Osteocyte (in vitro differentiated cells): Measurements from ENCODE around the gene TRIM66. TPM values are rescaled to one million over a fixed set of nuclear protein-coding genes. Genes with fewer than 3 reads are reported as not detected.
A peak's percentile ranks its signal among the peaks of the same experiment; 100 is the strongest.

Experiments used
- DNase-seq: peaks from one replicate; pipeline ENCODE4 v3.0.0; 2021; ENCODE audit warnings: mixed read lengths; ENCODE audit not compliant: unreplicated experiment; ENCODE audit errors: extremely low spot score
- H3K27ac Mint-ChIP-seq: one replicate; pipeline ENCODE4 v1.8.0; 2021; ENCODE audit warnings: mild to moderate bottlenecking, mixed read lengths; ENCODE audit not compliant: unreplicated experiment
- H3K27me3 Mint-ChIP-seq: one replicate; pipeline ENCODE4 v1.8.0; 2021; ENCODE audit warnings: mixed read lengths; ENCODE audit not compliant: unreplicated experiment
- H3K36me3 Mint-ChIP-seq: one replicate; pipeline ENCODE4 v1.8.0; 2021; ENCODE audit warnings: mixed read lengths; ENCODE audit not compliant: unreplicated experiment
- H3K4me1 Mint-ChIP-seq: one replicate; pipeline ENCODE4 v1.8.0; 2021; ENCODE audit warnings: mixed read lengths; ENCODE audit not compliant: unreplicated experiment
- H3K4me3 Mint-ChIP-seq: one replicate; pipeline ENCODE4 v1.8.0; 2021; ENCODE audit warnings: mild to moderate bottlenecking, moderate library complexity, mixed read lengths; ENCODE audit not compliant: unreplicated experiment
- H3K9me3 Mint-ChIP-seq: one replicate; pipeline ENCODE4 v1.8.0; 2021; ENCODE audit warnings: mixed read lengths; ENCODE audit not compliant: unreplicated experiment
- total RNA-seq: library from RNA; stranded (reverse); gene quantifications from 2 replicates; pipeline ENCODE4 v1.2.1, GENCODE V29; 2021
- TF ChIP-seq, protein P1 (sequence below): fragments of 200-600 bp; sonication (generic); IDR thresholded peaks from 2 replicates; pipeline ENCODE4 v1.5.0; 2021; ENCODE audit warnings: antibody characterized with exemption, mild to moderate bottlenecking, moderate library complexity

Gene TRIM66
- total RNA-seq, 1 donor from 2014 or later, result 10.0 TPM

DNA sequence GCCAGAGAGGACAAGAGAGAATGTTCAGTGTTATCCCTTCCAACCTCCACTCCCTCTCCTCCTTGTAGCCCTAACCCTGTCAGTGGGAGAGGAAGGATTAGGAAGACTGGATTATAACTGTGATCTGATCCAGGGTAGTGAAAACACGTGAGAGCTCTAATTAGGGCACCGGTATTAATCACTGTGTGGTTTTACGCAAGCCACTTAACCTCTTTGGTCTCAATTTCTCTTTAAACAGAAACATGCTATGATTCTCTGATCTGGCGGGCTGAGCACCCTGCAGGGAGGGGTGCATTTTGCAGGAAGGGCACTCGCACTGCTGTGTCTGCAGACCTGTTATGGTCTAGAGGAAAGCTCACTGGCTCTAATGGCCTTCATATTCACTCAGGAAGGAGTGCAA is 11.7 kb upstream of the TRIM66 start:
- TF ChIP-seq, protein P1, sequence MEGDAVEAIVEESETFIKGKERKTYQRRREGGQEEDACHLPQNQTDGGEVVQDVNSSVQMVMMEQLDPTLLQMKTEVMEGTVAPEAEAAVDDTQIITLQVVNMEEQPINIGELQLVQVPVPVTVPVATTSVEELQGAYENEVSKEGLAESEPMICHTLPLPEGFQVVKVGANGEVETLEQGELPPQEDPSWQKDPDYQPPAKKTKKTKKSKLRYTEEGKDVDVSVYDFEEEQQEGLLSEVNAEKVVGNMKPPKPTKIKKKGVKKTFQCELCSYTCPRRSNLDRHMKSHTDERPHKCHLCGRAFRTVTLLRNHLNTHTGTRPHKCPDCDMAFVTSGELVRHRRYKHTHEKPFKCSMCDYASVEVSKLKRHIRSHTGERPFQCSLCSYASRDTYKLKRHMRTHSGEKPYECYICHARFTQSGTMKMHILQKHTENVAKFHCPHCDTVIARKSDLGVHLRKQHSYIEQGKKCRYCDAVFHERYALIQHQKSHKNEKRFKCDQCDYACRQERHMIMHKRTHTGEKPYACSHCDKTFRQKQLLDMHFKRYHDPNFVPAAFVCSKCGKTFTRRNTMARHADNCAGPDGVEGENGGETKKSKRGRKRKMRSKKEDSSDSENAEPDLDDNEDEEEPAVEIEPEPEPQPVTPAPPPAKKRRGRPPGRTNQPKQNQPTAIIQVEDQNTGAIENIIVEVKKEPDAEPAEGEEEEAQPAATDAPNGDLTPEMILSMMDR, result no peak
- Mint-ChIP-seq H3K36me3 (peaks cover 57% of the 10 kb centered on the region), H3K4me1 (peaks cover 16% of the 10 kb centered on the region), H3K4me3 (no peak overlapping the region), H3K27ac (no peak overlapping the region), H3K9me3 (no peaks in the 10 kb centered on the region), H3K27me3 (no peaks in the 10 kb centered on the region)
- no peak for DNase-seq

DNA sequence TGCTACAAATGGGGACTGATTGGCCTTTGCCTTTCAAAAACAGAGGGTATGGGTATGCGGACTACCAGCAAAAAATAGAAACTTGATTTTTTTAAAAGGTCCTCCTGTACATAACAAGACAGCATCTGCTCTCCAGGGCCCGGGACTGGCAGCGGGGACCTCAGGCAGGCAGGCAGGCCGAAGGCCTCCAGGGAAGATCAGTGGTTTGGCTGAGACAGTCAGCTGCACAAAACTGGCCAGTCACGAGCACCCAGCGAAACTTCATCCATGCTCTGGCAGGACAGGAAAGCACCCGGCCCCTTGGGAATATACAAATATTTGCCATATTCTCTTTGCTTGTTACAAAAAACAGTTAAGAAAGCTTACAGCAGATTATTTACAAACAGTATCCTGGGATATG is 11.1 kb upstream of the TRIM66 start:
- H3K36me3 Mint-ChIP-seq, result peaks cover 58% of the 10 kb centered on the region
- no peak overlapping the region for H3K4me3 Mint-ChIP-seq
- H3K4me1 Mint-ChIP-seq, result peaks cover 15% of the 10 kb centered on the region
- no peaks in the 10 kb centered on the region for H3K9me3 Mint-ChIP-seq
- DNase-seq, result no peak
- no peaks in the 10 kb centered on the region for H3K27me3 Mint-ChIP-seq
- TF ChIP-seq, protein P1, result no peak
- H3K27ac Mint-ChIP-seq, result no peak overlapping the region

- Mint-ChIP-seq H3K27ac (peak overlapping the region; percentile 27), H3K36me3 (peaks cover 57% of the 10 kb centered on the region), H3K4me3 (no peak overlapping the region), H3K27me3 (no peaks in the 10 kb centered on the region), H3K4me1 (peaks cover 19% of the 10 kb centered on the region), H3K9me3 (no peaks in the 10 kb centered on the region)
- no peak for DNase-seq
- TF ChIP-seq, protein P1, result no peak
Measured at GRCh38 chr11:8693010-8693551, 10.6 kb upstream of the TRIM66 start.

- H3K4me3 Mint-ChIP-seq, result no peak overlapping the region
- peaks cover 26% of the 10 kb centered on the region for H3K4me1 Mint-ChIP-seq
- TF ChIP-seq, protein P1, result no peak
- peaks cover 53% of the 10 kb centered on the region for H3K36me3 Mint-ChIP-seq
- no peaks in the 10 kb centered on the region for H3K27me3 Mint-ChIP-seq
- DNase-seq, result no peak
- no peak overlapping the region for H3K27ac Mint-ChIP-seq
- H3K9me3 Mint-ChIP-seq, result no peaks in the 10 kb centered on the region
Measured at GRCh38 chr11:8692417-8692816, 10.0 kb upstream of the TRIM66 start.

DNA sequence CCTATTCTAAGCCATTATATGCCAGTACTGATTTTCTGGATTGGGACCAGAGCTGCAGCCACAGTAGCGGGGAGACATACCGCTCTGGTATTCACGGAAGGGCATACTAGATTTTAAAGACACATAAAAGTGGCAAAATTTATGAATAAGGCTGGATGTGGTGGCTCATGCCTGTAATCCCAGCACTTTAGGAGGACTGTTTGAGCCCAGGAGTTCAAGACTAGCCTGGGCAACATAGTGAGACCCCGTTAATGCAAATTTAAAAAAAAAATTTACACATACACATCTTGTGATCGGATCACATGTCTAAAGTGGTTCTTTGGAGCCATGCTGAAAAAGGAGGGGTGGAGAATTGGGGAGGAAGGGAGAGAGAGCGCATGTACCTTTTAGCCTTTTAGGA is 9.1 kb upstream of the TRIM66 start:
- H3K27ac Mint-ChIP-seq, result no peak overlapping the region

More for the DNA sequence above, 9.1 kb upstream of the TRIM66 start:
- H3K36me3 Mint-ChIP-seq, result peaks cover 49% of the 10 kb centered on the region
- H3K4me3 Mint-ChIP-seq, result no peak overlapping the region
- no peak for DNase-seq
- TF ChIP-seq, protein P1, result no peak
- H3K4me1 Mint-ChIP-seq, result peaks cover 28% of the 10 kb centered on the region
- no peaks in the 10 kb centered on the region for H3K27me3 Mint-ChIP-seq
- H3K9me3 Mint-ChIP-seq, result no peaks in the 10 kb centered on the region
